Activated naive CD8-positive, alpha-beta T cell (primary cell): Measurements from ENCODE around the gene SLC11A1.

Source experiments
- H3K27ac Mint-ChIP-seq: one replicate; pipeline ENCODE4 v1.8.0; 2021; ENCODE audit warnings: mixed read lengths
- H3K27me3 Mint-ChIP-seq: one replicate; pipeline ENCODE4 v1.8.0; 2021; ENCODE audit warnings: mixed read lengths
- H3K36me3 Mint-ChIP-seq: one replicate; pipeline ENCODE4 v1.8.0; 2021; ENCODE audit warnings: mixed read lengths
- H3K4me1 Mint-ChIP-seq: one replicate; pipeline ENCODE4 v1.8.0; 2021; ENCODE audit warnings: low read depth, mixed read lengths
- H3K4me3 Mint-ChIP-seq: one replicate; pipeline ENCODE4 v1.8.0; 2021; ENCODE audit warnings: mild to moderate bottlenecking, mixed read lengths
- H3K9me3 Mint-ChIP-seq: one replicate; pipeline ENCODE4 v1.8.0; 2021; ENCODE audit warnings: low read depth, mixed read lengths

Gene SLC11A1

GRCh38 chr2:218357236-218358177, 24.6 kb upstream of the SLC11A1 start:
- Mint-ChIP-seq H3K4me1 (no peaks in the 10 kb centered on the region), H3K9me3 (no peaks in the 10 kb centered on the region), H3K27me3 (no peaks in the 10 kb centered on the region), H3K27ac (no peak overlapping the region), H3K36me3 (no peaks in the 10 kb centered on the region), H3K4me3 (no peak overlapping the region)

- H3K27me3 Mint-ChIP-seq, result no peaks in the 10 kb centered on the region
- H3K36me3 Mint-ChIP-seq, result no peaks in the 10 kb centered on the region
- no peak overlapping the region for H3K4me3 Mint-ChIP-seq
- no peaks in the 10 kb centered on the region for H3K4me1 Mint-ChIP-seq
- no peaks in the 10 kb centered on the region for H3K9me3 Mint-ChIP-seq
- H3K27ac Mint-ChIP-seq, result no peak overlapping the region
Observed at GRCh38 chr2:218360453-218360852, 21.6 kb upstream of the SLC11A1 start.

- Mint-ChIP-seq H3K27me3 (no peaks in the 10 kb centered on the region), H3K4me3 (no peak overlapping the region), H3K9me3 (no peaks in the 10 kb centered on the region), H3K4me1 (peaks cover 4% of the 10 kb centered on the region), H3K36me3 (no peaks in the 10 kb centered on the region), H3K27ac (no peak overlapping the region)
Observed at GRCh38 chr2:218362606-218363005, 19.5 kb upstream of the SLC11A1 start.

- no peak overlapping the region for H3K4me3 Mint-ChIP-seq
- no peaks in the 10 kb centered on the region for H3K36me3 Mint-ChIP-seq
- no peak overlapping the region for H3K27ac Mint-ChIP-seq
- H3K27me3 Mint-ChIP-seq, result no peaks in the 10 kb centered on the region
- H3K4me1 Mint-ChIP-seq, result peaks cover 10% of the 10 kb centered on the region
- H3K9me3 Mint-ChIP-seq, result no peaks in the 10 kb centered on the region
Observed at GRCh38 chr2:218363736-218364135, 18.3 kb upstream of the SLC11A1 start.

GRCh38 chr2:218364196-218364595, 17.9 kb upstream of the SLC11A1 start:
- Mint-ChIP-seq H3K36me3 (no peaks in the 10 kb centered on the region), H3K27me3 (no peaks in the 10 kb centered on the region), H3K27ac (no peak overlapping the region), H3K4me1 (peaks cover 14% of the 10 kb centered on the region), H3K4me3 (no peak overlapping the region), H3K9me3 (no peaks in the 10 kb centered on the region)

- H3K27ac Mint-ChIP-seq, result no peak overlapping the region
- peak overlapping the region; percentile 68 for H3K4me3 Mint-ChIP-seq
- no peaks in the 10 kb centered on the region for H3K27me3 Mint-ChIP-seq
- H3K9me3 Mint-ChIP-seq, result no peaks in the 10 kb centered on the region
- H3K36me3 Mint-ChIP-seq, result no peaks in the 10 kb centered on the region
- peaks cover 25% of the 10 kb centered on the region for H3K4me1 Mint-ChIP-seq
Observed at GRCh38 chr2:218366621-218367414, 15.3 kb upstream of the SLC11A1 start.

- H3K9me3 Mint-ChIP-seq, result no peaks in the 10 kb centered on the region
- no peaks in the 10 kb centered on the region for H3K27me3 Mint-ChIP-seq
Observed at GRCh38 chr2:218367415-218368149, 14.5 kb upstream of the SLC11A1 start.

GRCh38 chr2:218368150-218368528, 13.9 kb upstream of the SLC11A1 start:
- no peaks in the 10 kb centered on the region for H3K27me3 Mint-ChIP-seq
- H3K9me3 Mint-ChIP-seq, result no peaks in the 10 kb centered on the region
- no peak overlapping the region for H3K27ac Mint-ChIP-seq
- H3K4me1 Mint-ChIP-seq, result peaks cover 25% of the 10 kb centered on the region
- peak overlapping the region; percentile 61 for H3K4me3 Mint-ChIP-seq
- H3K36me3 Mint-ChIP-seq, result no peaks in the 10 kb centered on the region

More at GRCh38 chr2:218367415-218368149, 14.5 kb upstream of the SLC11A1 start:
- Mint-ChIP-seq H3K27ac (no peak overlapping the region), H3K4me3 (peak overlapping the region; percentile 68), H3K4me1 (peaks cover 25% of the 10 kb centered on the region), H3K36me3 (no peaks in the 10 kb centered on the region)

GRCh38 chr2:218368621-218369153, 13.4 kb upstream of the SLC11A1 start:
- Mint-ChIP-seq H3K9me3 (no peaks in the 10 kb centered on the region), H3K4me3 (peak overlapping the region; percentile 44), H3K4me1 (peaks cover 25% of the 10 kb centered on the region), H3K27ac (no peak overlapping the region), H3K36me3 (no peaks in the 10 kb centered on the region), H3K27me3 (no peaks in the 10 kb centered on the region)

GRCh38 chr2:218369330-218369729, 12.7 kb upstream of the SLC11A1 start:
- no peaks in the 10 kb centered on the region for H3K36me3 Mint-ChIP-seq
- H3K9me3 Mint-ChIP-seq, result no peaks in the 10 kb centered on the region
- no peaks in the 10 kb centered on the region for H3K27me3 Mint-ChIP-seq
- peak overlapping the region; percentile 51 for H3K4me3 Mint-ChIP-seq
- no peak overlapping the region for H3K27ac Mint-ChIP-seq
- H3K4me1 Mint-ChIP-seq, result peaks cover 25% of the 10 kb centered on the region

GRCh38 chr2:218370410-218371063, 11.5 kb upstream of the SLC11A1 start:
- H3K9me3 Mint-ChIP-seq, result no peaks in the 10 kb centered on the region
- peaks cover 26% of the 10 kb centered on the region for H3K4me1 Mint-ChIP-seq
- H3K4me3 Mint-ChIP-seq, result no peak overlapping the region
- no peaks in the 10 kb centered on the region for H3K36me3 Mint-ChIP-seq
- no peak overlapping the region for H3K27ac Mint-ChIP-seq
- no peaks in the 10 kb centered on the region for H3K27me3 Mint-ChIP-seq

GRCh38 chr2:218371983-218372350, 10.1 kb upstream of the SLC11A1 start:
- no peaks in the 10 kb centered on the region for H3K36me3 Mint-ChIP-seq
- H3K4me1 Mint-ChIP-seq, result peaks cover 23% of the 10 kb centered on the region
- no peaks in the 10 kb centered on the region for H3K9me3 Mint-ChIP-seq
- no peak overlapping the region for H3K27ac Mint-ChIP-seq
- H3K27me3 Mint-ChIP-seq, result no peaks in the 10 kb centered on the region
- no peak overlapping the region for H3K4me3 Mint-ChIP-seq

- no peak overlapping the region for H3K27ac Mint-ChIP-seq
- H3K27me3 Mint-ChIP-seq, result no peaks in the 10 kb centered on the region
- no peaks in the 10 kb centered on the region for H3K36me3 Mint-ChIP-seq
- H3K9me3 Mint-ChIP-seq, result no peaks in the 10 kb centered on the region
- peaks cover 12% of the 10 kb centered on the region for H3K4me1 Mint-ChIP-seq
- no peak overlapping the region for H3K4me3 Mint-ChIP-seq
Observed at GRCh38 chr2:218374795-218375194, 7.3 kb upstream of the SLC11A1 start.

- Mint-ChIP-seq H3K36me3 (no peaks in the 10 kb centered on the region), H3K4me1 (peaks cover 8% of the 10 kb centered on the region), H3K9me3 (no peaks in the 10 kb centered on the region), H3K27me3 (no peaks in the 10 kb centered on the region), H3K4me3 (no peak overlapping the region), H3K27ac (no peak overlapping the region)
Observed at GRCh38 chr2:218375212-218375611, 6.9 kb upstream of the SLC11A1 start.
